OCI-LY1 (cell line): Measurements from ENCODE around the gene ACP5.
A peak's percentile ranks its signal among the peaks of the same experiment; 100 is the strongest.

ENCODE experiments used
- H2AFZ ChIP-seq: fragments of 200-600 bp; sonication (generic), shearing (Covaris generic); 2 replicates; pipeline ENCODE4 v1.6.0; 2014; ENCODE audit warnings: antibody characterized with exemption, mild to moderate bottlenecking, low read length
- H3F3A ChIP-seq: fragments of 200-600 bp; sonication (generic), shearing (Covaris generic); 2 replicates; pipeline ENCODE4 v1.6.0; 2014; ENCODE audit warnings: mild to moderate bottlenecking, antibody characterized with exemption, low read length, moderate library complexity; ENCODE audit not compliant: insufficient read depth
- H3K27ac ChIP-seq: fragments of 200-600 bp; sonication (generic); 2 replicates; pipeline ENCODE4 v1.5.1; 2014; ENCODE audit warnings: low read length, mixed run types, mild to moderate bottlenecking, low read depth; ENCODE audit not compliant: poor library complexity, severe bottlenecking
- H3K27me3 ChIP-seq: fragments of 200-600 bp; sonication (generic); 2 replicates; pipeline ENCODE4 v1.6.0; 2014; ENCODE audit warnings: antibody characterized with exemption, mild to moderate bottlenecking, low read length, moderate library complexity; ENCODE audit not compliant: insufficient read depth
- H3K36me3 ChIP-seq: fragments of 200-600 bp; sonication (generic); 2 replicates; pipeline ENCODE4 v1.6.1; 2014; ENCODE audit warnings: mild to moderate bottlenecking, antibody characterized with exemption, low read length, moderate library complexity, mixed read lengths; ENCODE audit not compliant: insufficient read depth
- H3K4me1 ChIP-seq: fragments of 200-600 bp; sonication (generic); 2 replicates; pipeline ENCODE4 v1.5.1; 2014; ENCODE audit warnings: mild to moderate bottlenecking, low read length, moderate library complexity; ENCODE audit not compliant: insufficient read depth, severe bottlenecking
- H3K4me2 ChIP-seq: fragments of 200-600 bp; sonication (generic), shearing (Covaris generic); 2 replicates; pipeline ENCODE4 v1.6.1; 2014; ENCODE audit warnings: low read length
- H3K4me3 ChIP-seq: fragments of 200-600 bp; sonication (generic); 2 replicates; pipeline ENCODE4 v1.5.1; 2014; ENCODE audit warnings: low read length, low read depth, mild to moderate bottlenecking, mixed read lengths; ENCODE audit not compliant: poor library complexity, severe bottlenecking
- H3K79me2 ChIP-seq: fragments of 200-600 bp; shearing (Covaris generic); 2 replicates; pipeline ENCODE4 v1.6.1; 2016; ENCODE audit warnings: mixed run types, low read length, mixed read lengths; ENCODE audit not compliant: insufficient read depth
- H3K9ac ChIP-seq: fragments of 200-600 bp; sonication (generic), shearing (Covaris generic); 2 replicates; pipeline ENCODE4 v1.6.1; 2014; ENCODE audit warnings: mild to moderate bottlenecking, low read length, mixed read lengths
- H3K9me2 ChIP-seq: fragments of 200-600 bp; sonication (generic), shearing (Covaris generic); 2 replicates; pipeline ENCODE4 v1.6.1; 2014; ENCODE audit warnings: low read depth, mild to moderate bottlenecking, low read length, mixed read lengths
- H3K9me3 ChIP-seq: fragments of 200-600 bp; shearing (Covaris generic); 2 replicates; pipeline ENCODE4 v1.6.1; 2014; ENCODE audit warnings: low read length, mixed read lengths
- H4K20me1 ChIP-seq: fragments of 200-600 bp; sonication (generic), shearing (Covaris generic); 2 replicates; pipeline ENCODE4 v1.6.0; 2016; ENCODE audit warnings: mild to moderate bottlenecking, low read length; ENCODE audit not compliant: insufficient read depth
- EZH2 ChIP-seq: fragments of 200-600 bp; sonication (generic), shearing (Covaris generic); IDR thresholded peaks from 2 replicates; pipeline ENCODE4 v1.8.0; 2017; ENCODE audit warnings: borderline replicate concordance, mixed run types, mild to moderate bottlenecking, antibody characterized with exemption, low read length, moderate library complexity, mixed read lengths
- TF ChIP-seq, protein P1 (sequence below): fragments of 200-600 bp; sonication (generic), shearing (Covaris generic); IDR thresholded peaks from 2 replicates; pipeline ENCODE4 v1.5.1; 2017; ENCODE audit warnings: mild to moderate bottlenecking, antibody characterized with exemption, low read length, moderate library complexity, mixed read lengths

The ACP5 gene

DNA sequence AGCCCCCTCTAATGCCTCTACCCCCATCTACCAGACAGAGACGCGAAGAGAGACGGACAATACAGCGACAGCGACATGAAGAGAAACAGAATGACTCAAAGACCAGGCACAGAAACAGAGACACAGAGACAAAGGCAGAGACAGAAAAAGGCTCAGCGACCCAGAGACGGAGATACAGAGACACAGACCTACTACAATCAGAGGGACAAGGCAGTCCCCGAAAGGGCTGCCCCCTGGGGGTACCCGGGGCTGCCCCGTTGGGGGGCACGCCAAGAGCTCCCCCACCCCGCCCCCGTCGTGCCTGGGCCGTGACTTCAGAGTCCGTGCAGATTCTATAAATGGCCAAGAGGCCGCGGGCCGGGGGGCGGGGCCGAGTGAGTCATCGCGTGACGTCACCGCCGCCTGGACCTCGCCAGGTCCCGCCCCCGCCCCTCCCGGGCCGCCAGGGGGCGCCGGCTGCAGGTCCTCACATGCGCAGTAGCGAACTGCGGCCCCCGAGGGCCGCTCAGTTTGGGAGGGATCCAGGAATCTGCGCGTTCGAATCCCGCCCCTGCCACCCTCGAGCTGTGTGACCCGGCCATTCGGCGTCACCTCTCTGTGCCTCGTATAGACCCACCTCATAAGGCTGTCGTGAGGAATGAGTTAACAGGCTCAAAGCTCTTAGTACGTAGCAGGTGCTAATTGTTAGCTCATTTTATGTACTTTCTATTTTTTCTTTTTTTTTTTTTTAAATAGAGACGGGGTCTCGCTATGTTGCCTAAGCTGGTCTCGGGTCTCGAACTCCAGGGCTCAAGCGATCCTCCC is 41.5 kb downstream of the ACP5 start:
- peaks cover 4% of the 10 kb centered on the region; the same call in 1 of the 2 replicates for H3K27me3 ChIP-seq
- no peaks in the 10 kb centered on the region for H3K9me3 ChIP-seq
- no peak overlapping the region for H3K27ac ChIP-seq
- no peaks in the 10 kb centered on the region for H3K9me2 ChIP-seq
- peak overlapping the region; percentile 29; the same call in 1 of the 2 replicates for H3K9ac ChIP-seq
- no peak overlapping the region for H2AFZ ChIP-seq
- peak overlapping the region; percentile 43 for H3K4me3 ChIP-seq
- TF ChIP-seq EZH2: no peak
- TF ChIP-seq, protein P1, sequence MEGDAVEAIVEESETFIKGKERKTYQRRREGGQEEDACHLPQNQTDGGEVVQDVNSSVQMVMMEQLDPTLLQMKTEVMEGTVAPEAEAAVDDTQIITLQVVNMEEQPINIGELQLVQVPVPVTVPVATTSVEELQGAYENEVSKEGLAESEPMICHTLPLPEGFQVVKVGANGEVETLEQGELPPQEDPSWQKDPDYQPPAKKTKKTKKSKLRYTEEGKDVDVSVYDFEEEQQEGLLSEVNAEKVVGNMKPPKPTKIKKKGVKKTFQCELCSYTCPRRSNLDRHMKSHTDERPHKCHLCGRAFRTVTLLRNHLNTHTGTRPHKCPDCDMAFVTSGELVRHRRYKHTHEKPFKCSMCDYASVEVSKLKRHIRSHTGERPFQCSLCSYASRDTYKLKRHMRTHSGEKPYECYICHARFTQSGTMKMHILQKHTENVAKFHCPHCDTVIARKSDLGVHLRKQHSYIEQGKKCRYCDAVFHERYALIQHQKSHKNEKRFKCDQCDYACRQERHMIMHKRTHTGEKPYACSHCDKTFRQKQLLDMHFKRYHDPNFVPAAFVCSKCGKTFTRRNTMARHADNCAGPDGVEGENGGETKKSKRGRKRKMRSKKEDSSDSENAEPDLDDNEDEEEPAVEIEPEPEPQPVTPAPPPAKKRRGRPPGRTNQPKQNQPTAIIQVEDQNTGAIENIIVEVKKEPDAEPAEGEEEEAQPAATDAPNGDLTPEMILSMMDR: peak; percentile 83
- no peaks in the 10 kb centered on the region for H3K79me2 ChIP-seq
- H3F3A ChIP-seq: no peaks in the 10 kb centered on the region
- H3K36me3 ChIP-seq: no peaks in the 10 kb centered on the region
- no peaks in the 10 kb centered on the region for H4K20me1 ChIP-seq
- peak overlapping the region; percentile 56 for H3K4me2 ChIP-seq
- peaks cover 7% of the 10 kb centered on the region for H3K4me1 ChIP-seq

DNA sequence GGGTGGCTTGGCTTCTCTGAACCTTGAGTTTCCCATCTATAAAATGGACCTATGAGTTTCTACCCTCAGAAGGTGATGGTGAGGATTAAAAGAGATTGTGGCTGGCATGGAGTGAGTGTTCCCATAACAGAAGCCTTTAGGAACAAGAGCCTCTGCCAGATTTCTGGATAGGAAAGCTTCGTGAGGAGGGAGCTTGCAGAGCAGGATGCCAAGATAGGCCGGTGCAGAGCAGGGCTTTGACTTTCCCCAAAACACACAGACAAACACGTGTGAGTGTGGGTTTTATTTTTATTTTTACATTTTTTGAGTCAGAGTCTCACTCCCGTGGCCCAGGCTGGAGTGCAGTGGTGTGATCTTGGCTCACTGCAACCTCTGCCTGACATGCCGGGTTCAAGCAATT is 42.5 kb downstream of the ACP5 start:
- Histone ChIP-seq H3K36me3 (no peaks in the 10 kb centered on the region), H3K4me2 (no peak overlapping the region), H3F3A (no peaks in the 10 kb centered on the region), H3K9ac (no peak overlapping the region), H3K9me3 (no peaks in the 10 kb centered on the region), H3K27me3 (peaks cover 4% of the 10 kb centered on the region; the same call in 1 of the 2 replicates), H3K4me3 (no peak overlapping the region), H3K27ac (no peak overlapping the region), H3K4me1 (peaks cover 7% of the 10 kb centered on the region), H2AFZ (no peak overlapping the region), H3K79me2 (no peaks in the 10 kb centered on the region), H3K9me2 (no peaks in the 10 kb centered on the region), H4K20me1 (no peaks in the 10 kb centered on the region)
- TF ChIP-seq EZH2: no peak
- TF ChIP-seq, protein P1: no peak

DNA sequence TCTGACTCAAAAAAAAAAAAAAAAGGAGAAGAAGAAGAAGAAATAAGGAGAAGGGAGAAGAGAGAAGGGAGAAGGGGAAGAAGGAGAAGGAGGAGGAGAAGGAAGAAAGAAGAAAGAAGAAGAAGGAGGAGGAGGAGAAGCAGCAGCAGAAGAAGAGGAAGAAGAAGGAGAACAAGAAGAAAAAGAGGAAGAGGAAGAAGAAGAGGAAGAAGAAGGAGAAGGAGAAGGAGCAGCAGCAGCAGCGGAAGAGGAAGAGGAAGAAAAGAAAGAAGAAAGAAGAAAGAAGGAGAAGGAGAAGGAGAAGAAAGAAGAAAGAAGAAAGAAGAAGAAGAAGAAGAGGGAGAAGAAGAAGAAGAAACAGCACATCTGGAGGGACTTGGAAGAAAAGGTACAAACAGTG is 42.9 kb downstream of the ACP5 start:
- Histone ChIP-seq H3K36me3 (no peaks in the 10 kb centered on the region), H3K79me2 (no peaks in the 10 kb centered on the region), H3K9me2 (no peaks in the 10 kb centered on the region), H3K9me3 (no peaks in the 10 kb centered on the region), H2AFZ (no peak overlapping the region), H3K4me1 (peaks cover 7% of the 10 kb centered on the region), H3K9ac (no peak overlapping the region), H3F3A (no peaks in the 10 kb centered on the region), H3K27me3 (peaks cover 4% of the 10 kb centered on the region; the same call in 1 of the 2 replicates), H3K4me2 (no peak overlapping the region), H3K27ac (no peak overlapping the region), H3K4me3 (no peak overlapping the region), H4K20me1 (no peaks in the 10 kb centered on the region)
- TF ChIP-seq EZH2: no peak
- TF ChIP-seq, protein P1: no peak
